AG04449 (cell line): ENCODE results near the gene AKIRIN1.
"Not testable (repeated sequence)": the region's sequence is repeated elsewhere in the genome, so short reads cannot be mapped to it uniquely, and the experiment has no call there.

Source experiments
- CTCF ChIA-PET: fragments of 350-600 bp; formaldehyde crosslinking; extraction: SDS; loops from one replicate; lab custom pipeline; 2021; ENCODE audit warnings: antibody characterized with exemption; lab: Yijun Ruan, JAX
- POLR2A ChIA-PET: fragments of 400-600, 350-600 bp; formaldehyde crosslinking; extraction: SDS; loops from one replicate; lab custom pipeline; 2020; ENCODE audit warnings: antibody characterized with exemption, inconsistent platforms; lab: Yijun Ruan, JAX
- DNase-seq: peaks from one replicate; pipeline ENCODE4 v3.0.0-alpha.2; 2010; ENCODE audit warnings: low read depth, low spot score
- H3K4me3 ChIP-seq: 2 replicates; pipeline ENCODE4 v1.5.1; 2011; ENCODE audit warnings: low read depth, mild to moderate bottlenecking, control low read depth, low read length
- TF ChIP-seq, protein P1 (sequence below): IDR thresholded peaks from one replicate; pipeline ENCODE4 v1.5.1; 2011; ENCODE audit warnings: mild to moderate bottlenecking, moderate library complexity, low read length, control low read depth, inconsistent platforms; ENCODE audit not compliant: insufficient read depth; ENCODE audit errors: missing control alignments

Gene AKIRIN1

GRCh38 chr1:39006287-39006686, 15.2 kb downstream of the AKIRIN1 start:
- H3K4me3 ChIP-seq = no peak overlapping the region
- POLR2A ChIA-PET = no interaction called here
- CTCF ChIA-PET = interaction anchor here (1.0 kb wide), 2 partner anchors 86 to 171 kb away, joined by 3 read pairs; no protein-coding TSS in a partner anchor
- no peak for DNase-seq
- TF ChIP-seq, protein P1, sequence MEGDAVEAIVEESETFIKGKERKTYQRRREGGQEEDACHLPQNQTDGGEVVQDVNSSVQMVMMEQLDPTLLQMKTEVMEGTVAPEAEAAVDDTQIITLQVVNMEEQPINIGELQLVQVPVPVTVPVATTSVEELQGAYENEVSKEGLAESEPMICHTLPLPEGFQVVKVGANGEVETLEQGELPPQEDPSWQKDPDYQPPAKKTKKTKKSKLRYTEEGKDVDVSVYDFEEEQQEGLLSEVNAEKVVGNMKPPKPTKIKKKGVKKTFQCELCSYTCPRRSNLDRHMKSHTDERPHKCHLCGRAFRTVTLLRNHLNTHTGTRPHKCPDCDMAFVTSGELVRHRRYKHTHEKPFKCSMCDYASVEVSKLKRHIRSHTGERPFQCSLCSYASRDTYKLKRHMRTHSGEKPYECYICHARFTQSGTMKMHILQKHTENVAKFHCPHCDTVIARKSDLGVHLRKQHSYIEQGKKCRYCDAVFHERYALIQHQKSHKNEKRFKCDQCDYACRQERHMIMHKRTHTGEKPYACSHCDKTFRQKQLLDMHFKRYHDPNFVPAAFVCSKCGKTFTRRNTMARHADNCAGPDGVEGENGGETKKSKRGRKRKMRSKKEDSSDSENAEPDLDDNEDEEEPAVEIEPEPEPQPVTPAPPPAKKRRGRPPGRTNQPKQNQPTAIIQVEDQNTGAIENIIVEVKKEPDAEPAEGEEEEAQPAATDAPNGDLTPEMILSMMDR = no peak

- ChIA-PET POLR2A (no interaction called here), CTCF (interaction anchor here (1.0 kb wide), 1 partner anchor 85 kb away, joined by 3 read pairs; no protein-coding TSS in a partner anchor)
- no peak for DNase-seq
- TF ChIP-seq, protein P1 = no peak
- no peak overlapping the region for H3K4me3 ChIP-seq
Observed at GRCh38 chr1:39006726-39007645, 15.9 kb downstream of the AKIRIN1 start.

DNA sequence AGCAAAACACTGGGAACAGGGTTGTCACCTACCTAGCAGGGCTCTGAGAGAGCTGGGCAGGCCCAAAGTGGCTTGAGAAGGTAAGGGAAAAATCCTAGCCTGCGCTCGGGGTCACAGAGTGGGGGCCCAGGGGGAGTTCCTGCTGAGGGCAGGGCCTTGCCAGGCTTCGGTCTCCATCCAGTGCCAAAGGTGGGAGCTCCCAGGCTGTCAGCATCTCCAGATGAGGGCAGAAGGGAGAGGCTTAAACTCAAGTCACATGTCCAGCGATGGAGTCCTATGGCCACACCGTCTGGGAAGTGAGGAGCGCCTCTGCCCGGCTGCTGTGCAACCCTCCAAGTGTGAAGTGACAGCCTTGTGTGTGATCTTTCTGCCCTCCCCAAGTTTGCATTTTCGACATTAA, 23.9 kb downstream of the AKIRIN1 start:
- DNase-seq, H3K4me3 ChIP-seq, CTCF ChIA-PET, POLR2A ChIA-PET: not testable (repeated sequence)

DNA sequence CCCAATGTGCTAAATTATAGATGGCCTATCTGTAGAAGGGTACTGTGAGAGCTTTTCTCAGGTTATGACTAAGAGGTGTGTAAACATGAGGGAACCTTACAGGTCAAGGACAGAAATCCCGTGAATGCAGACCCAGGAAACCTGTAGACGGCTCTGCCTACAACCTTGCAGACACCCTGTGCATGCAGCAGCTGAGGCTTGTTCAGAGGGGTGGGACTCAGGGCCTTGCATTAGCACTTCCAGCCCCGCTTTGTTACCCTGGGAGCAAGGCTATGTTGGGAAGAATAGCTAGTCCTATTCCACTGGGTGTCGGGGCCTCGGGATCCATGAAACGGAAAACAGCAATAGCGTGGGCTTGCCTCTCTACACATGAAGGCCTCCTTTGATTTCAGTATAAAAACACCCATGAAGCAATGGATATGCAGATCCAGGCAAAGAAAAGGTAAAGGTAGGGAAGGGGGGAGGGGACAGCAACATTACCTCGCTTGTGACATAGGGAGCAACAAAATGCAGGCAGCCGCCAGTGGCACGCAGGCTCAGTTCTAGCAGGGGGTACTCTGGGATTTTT, 25.6 kb downstream of the AKIRIN1 start:
- POLR2A ChIA-PET = interaction anchor here (1.4 kb wide), 1 partner anchor 9 kb away, joined by 3 read pairs; the partner anchor contains the start of gene NDUFS5
- H3K4me3 ChIP-seq = no peak overlapping the region
- CTCF ChIA-PET = no interaction called here
- DNase-seq = no peak
- TF ChIP-seq, protein P1 = no peak

- TF ChIP-seq, protein P1 = no peak
- no peak overlapping the region for H3K4me3 ChIP-seq
- no peak for DNase-seq
- ChIA-PET CTCF (no interaction called here), POLR2A (no interaction called here)
Observed at GRCh38 chr1:39017266-39017665, 26.2 kb downstream of the AKIRIN1 start.

DNA sequence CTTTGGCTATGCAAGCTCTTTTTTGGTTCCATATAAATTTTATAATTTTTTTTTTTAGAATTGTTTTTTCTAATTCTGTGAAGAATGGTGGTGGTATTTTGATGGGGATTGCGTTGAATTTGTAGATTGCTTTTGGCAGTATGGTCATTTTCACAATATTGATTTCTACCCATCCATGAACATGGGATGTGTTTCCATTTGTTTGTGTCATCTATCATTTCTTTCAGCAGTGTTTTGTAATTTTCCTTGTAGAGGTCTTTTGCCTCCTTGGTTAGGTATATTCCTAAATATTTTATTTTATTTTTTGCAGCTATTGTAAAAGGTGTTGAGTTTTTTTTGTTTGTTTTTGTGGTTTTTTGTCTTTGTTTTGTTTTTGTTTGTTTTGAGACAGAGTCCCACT, 29.4 kb downstream of the AKIRIN1 start:
- CTCF ChIA-PET, H3K4me3 ChIP-seq, DNase-seq, POLR2A ChIA-PET: not testable (repeated sequence)

DNA sequence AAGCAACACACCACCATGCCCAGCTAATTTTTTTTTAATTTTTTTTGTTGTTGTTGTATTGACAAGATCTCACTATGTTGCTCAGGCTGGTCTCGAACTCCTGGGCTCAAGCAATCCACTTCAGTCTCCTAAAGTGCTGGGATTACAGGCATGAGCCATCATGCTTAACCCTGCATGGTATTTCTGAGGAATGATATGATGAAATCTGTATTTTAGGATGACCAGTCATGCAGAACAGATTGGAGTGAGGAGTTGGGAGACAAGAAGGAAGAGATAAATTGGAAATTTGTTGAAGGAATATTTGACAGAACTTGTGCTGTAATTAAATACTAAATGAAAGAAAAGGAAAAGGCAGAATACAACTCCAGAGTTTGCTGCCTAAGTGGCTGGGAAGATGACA, 30.4 kb downstream of the AKIRIN1 start:
- CTCF ChIA-PET = no interaction called here
- TF ChIP-seq, protein P1 = no peak
- POLR2A ChIA-PET = no interaction called here
- DNase-seq = no peak
- no peak overlapping the region for H3K4me3 ChIP-seq
